ENCODE measurements around the gene PTPN3. TPM values are rescaled to one million over a fixed set of nuclear protein-coding genes. Genes with fewer than 3 reads are reported as not detected.
A peak's percentile ranks its signal among the peaks of the same experiment; 100 is the strongest.

Gene PTPN3
- total and polyA plus RNA-seq, 2 donors (not counting 1 experiment from before 2014, with no cell fraction given), result 1.4 to 2.3 TPM

DNA sequence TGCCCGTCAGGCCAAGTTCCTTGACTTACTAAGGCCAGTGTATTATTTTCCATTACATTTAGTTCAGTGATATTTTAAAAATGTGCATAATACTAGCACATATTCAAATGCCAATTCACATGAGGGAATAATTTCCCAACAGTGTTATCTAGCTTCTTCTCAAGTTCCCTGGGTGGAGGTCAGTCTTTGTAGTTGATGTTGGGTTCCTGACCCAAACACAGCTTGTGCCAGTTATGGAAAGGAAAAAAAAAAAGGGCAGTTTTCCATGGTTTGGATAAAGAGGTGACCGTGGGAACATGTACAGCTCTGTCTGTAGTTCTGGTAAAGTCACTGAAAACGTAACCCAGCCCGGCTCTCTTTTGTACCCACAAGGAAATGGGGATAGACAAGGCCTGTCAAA lies 11.5 kb upstream of the PTPN3 start:
- TF ChIP-seq EZH2 (IDR thresholded peaks at IDR 0.05; ENCODE audit: low read length, missing control alignments), result no peak
- TF ChIP-seq, protein P1, sequence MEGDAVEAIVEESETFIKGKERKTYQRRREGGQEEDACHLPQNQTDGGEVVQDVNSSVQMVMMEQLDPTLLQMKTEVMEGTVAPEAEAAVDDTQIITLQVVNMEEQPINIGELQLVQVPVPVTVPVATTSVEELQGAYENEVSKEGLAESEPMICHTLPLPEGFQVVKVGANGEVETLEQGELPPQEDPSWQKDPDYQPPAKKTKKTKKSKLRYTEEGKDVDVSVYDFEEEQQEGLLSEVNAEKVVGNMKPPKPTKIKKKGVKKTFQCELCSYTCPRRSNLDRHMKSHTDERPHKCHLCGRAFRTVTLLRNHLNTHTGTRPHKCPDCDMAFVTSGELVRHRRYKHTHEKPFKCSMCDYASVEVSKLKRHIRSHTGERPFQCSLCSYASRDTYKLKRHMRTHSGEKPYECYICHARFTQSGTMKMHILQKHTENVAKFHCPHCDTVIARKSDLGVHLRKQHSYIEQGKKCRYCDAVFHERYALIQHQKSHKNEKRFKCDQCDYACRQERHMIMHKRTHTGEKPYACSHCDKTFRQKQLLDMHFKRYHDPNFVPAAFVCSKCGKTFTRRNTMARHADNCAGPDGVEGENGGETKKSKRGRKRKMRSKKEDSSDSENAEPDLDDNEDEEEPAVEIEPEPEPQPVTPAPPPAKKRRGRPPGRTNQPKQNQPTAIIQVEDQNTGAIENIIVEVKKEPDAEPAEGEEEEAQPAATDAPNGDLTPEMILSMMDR (conservative IDR thresholded peaks at IDR 0.05 in 1 of 2, IDR thresholded peaks at IDR 0.05 in 1 of 2; ENCODE audit: low read depth in 1 of 2, low read length in 2 of 2), result no peak
- Histone ChIP-seq H3K9ac (ENCODE audit: insufficient read depth, low read length) (no peak overlapping the region), H3K36me3 (ENCODE audit: control insufficient read depth, insufficient read depth, low read length) (no peaks in the 10 kb centered on the region), H3K4me3 (replicated peaks in 1 of 4; ENCODE audit: control extremely low read depth in 1 of 4, insufficient read depth in 1 of 4, low read depth in 3 of 4, low read length in 4 of 4) (no peak overlapping the region), H3K27ac (ENCODE audit: insufficient read depth, low read length) (no peak overlapping the region), H4K20me1 (ENCODE audit: control insufficient read depth, extremely low read depth, insufficient read depth, low read length) (no peaks in the 10 kb centered on the region), H2AFZ (ENCODE audit: low read length) (no peak overlapping the region), H3K27me3 (ENCODE audit: control insufficient read depth, insufficient read depth, low read length) (no peaks in the 10 kb centered on the region), H3K9me3 (ENCODE audit: control insufficient read depth, insufficient read depth, low read depth, low read length) (no peaks in the 10 kb centered on the region), H3K4me2 (ENCODE audit: extremely low read depth, insufficient read depth, low read length) (no peak overlapping the region), H3K79me2 (ENCODE audit: control insufficient read depth, insufficient read depth, low read length) (no peaks in the 10 kb centered on the region), H3K4me1 (ENCODE audit: control insufficient read depth, extremely low read depth, insufficient read depth, low read length) (peaks cover 4% of the 10 kb centered on the region)
- no peak for DNase-seq (ENCODE audit: low read depth in 2 of 2)

DNA sequence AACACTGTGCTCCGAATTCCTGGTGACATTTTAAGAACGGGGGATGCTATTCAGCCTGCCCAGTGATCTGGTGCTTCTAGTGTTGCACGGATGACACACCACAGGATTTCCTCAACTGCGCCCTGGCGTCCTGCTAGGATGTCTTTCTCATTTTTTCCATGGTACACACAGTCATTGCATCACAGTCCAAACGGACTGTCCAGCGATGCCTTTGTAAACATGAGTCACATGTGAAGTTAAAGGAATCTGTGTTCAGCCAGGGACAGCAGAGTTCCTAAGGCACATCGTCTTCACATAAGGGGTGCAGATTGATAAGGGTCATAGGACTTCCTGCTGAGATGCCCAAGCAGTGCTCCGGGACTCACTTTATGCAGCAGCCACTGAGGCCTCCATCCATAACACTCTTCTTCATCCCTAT lies 9.3 kb upstream of the PTPN3 start:
- Histone ChIP-seq H2AFZ (ENCODE audit: low read length) (no peak overlapping the region), H3K27ac (ENCODE audit: insufficient read depth, low read length) (no peak overlapping the region)
- peak; percentile 67 to 73 for DNase-seq (ENCODE audit: low read depth in 2 of 2)

DNA sequence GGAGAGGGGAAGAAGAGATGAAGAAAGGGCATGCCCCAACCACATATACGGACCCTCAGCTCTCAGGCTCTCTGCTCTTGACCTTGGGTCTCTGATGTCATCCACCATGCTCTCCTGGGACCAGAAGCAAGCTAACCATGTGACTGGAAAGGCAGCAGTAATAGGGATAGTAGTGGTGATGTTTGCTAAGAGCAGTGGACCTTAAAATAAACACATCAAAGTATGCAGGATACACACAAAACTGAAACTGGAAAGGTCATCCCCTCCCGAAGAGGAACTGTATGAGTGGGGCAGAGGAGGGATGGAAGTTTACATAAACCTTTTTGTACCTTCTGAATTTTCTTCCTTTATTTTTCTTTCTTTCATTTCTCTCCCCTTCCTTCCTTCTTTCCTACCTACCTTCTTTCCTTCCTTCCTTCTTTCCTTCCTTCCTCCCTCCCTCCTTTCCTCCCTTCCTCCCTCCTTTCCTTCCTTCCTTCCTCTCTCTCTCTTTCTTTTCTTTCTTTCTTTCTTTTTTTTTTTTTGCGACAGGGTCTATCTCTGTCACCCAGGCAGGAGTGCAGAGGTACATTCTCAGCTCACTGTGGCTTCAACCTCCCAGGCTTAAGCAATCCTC lies 8.1 kb upstream of the PTPN3 start:
- no peak for TF ChIP-seq EZH2 (IDR thresholded peaks at IDR 0.05; ENCODE audit: low read length, missing control alignments)
- TF ChIP-seq, protein P1 (conservative IDR thresholded peaks at IDR 0.05 in 1 of 2, IDR thresholded peaks at IDR 0.05 in 1 of 2; ENCODE audit: low read depth in 1 of 2, low read length in 2 of 2), result no peak
- peaks cover 4% of the 10 kb centered on the region for H3K4me1 ChIP-seq (ENCODE audit: control insufficient read depth, extremely low read depth, insufficient read depth, low read length)
- peaks cover 12% of the 10 kb centered on the region for H3K27me3 ChIP-seq (ENCODE audit: control insufficient read depth, insufficient read depth, low read length)
- no peak overlapping the region for H3K27ac ChIP-seq (ENCODE audit: insufficient read depth, low read length)
- DNase-seq (ENCODE audit: low read depth in 2 of 2), result no peak
- no peak overlapping the region for H3K4me2 ChIP-seq (ENCODE audit: extremely low read depth, insufficient read depth, low read length)
- H3K36me3 ChIP-seq (ENCODE audit: control insufficient read depth, insufficient read depth, low read length), result no peaks in the 10 kb centered on the region
- H4K20me1 ChIP-seq (ENCODE audit: control insufficient read depth, extremely low read depth, insufficient read depth, low read length), result no peaks in the 10 kb centered on the region
- no peak overlapping the region for H3K9ac ChIP-seq (ENCODE audit: insufficient read depth, low read length)
- no peaks in the 10 kb centered on the region for H3K79me2 ChIP-seq (ENCODE audit: control insufficient read depth, insufficient read depth, low read length)
- no peaks in the 10 kb centered on the region for H3K9me3 ChIP-seq (ENCODE audit: control insufficient read depth, insufficient read depth, low read depth, low read length)
- no peak overlapping the region for H3K4me3 ChIP-seq (replicated peaks in 1 of 4; ENCODE audit: control extremely low read depth in 1 of 4, insufficient read depth in 1 of 4, low read depth in 3 of 4, low read length in 4 of 4)
- H2AFZ ChIP-seq (ENCODE audit: low read length), result no peak overlapping the region

More for the DNA sequence above, 9.3 kb upstream of the PTPN3 start:
- Histone ChIP-seq H4K20me1 (ENCODE audit: control insufficient read depth, extremely low read depth, insufficient read depth, low read length) (no peaks in the 10 kb centered on the region), H3K27me3 (ENCODE audit: control insufficient read depth, insufficient read depth, low read length) (peaks cover 2% of the 10 kb centered on the region), H3K4me2 (ENCODE audit: extremely low read depth, insufficient read depth, low read length) (no peak overlapping the region), H3K79me2 (ENCODE audit: control insufficient read depth, insufficient read depth, low read length) (no peaks in the 10 kb centered on the region), H3K4me3 (replicated peaks in 1 of 4; ENCODE audit: control extremely low read depth in 1 of 4, insufficient read depth in 1 of 4, low read depth in 3 of 4, low read length in 4 of 4) (no peak overlapping the region), H3K36me3 (ENCODE audit: control insufficient read depth, insufficient read depth, low read length) (no peaks in the 10 kb centered on the region), H3K9ac (ENCODE audit: insufficient read depth, low read length) (no peak overlapping the region), H3K9me3 (ENCODE audit: control insufficient read depth, insufficient read depth, low read depth, low read length) (no peaks in the 10 kb centered on the region), H3K4me1 (ENCODE audit: control insufficient read depth, extremely low read depth, insufficient read depth, low read length) (peaks cover 4% of the 10 kb centered on the region)
- TF ChIP-seq, protein P1 (conservative IDR thresholded peaks at IDR 0.05 in 1 of 2, IDR thresholded peaks at IDR 0.05 in 1 of 2; ENCODE audit: low read depth in 1 of 2, low read length in 2 of 2), result no peak
- no peak for TF ChIP-seq EZH2 (IDR thresholded peaks at IDR 0.05; ENCODE audit: low read length, missing control alignments)
